Activated T-helper 1 cell treated with anti-CD3 and anti-CD28 coated beads, Interleukin-12 subunit alpha, Interleukin-12 subunit beta, Interleukin-2, Interleukin-4 antibody, amounts not matched to agents 30 ng/mL and 10 ng/mL and 1 ng/mL, durations not matched to agents 14 hours and 24 hours and 36 hours (primary cell): ENCODE data around the gene QTRT2. TPM values are rescaled to one million over a fixed set of nuclear protein-coding genes. Genes with fewer than 3 reads are reported as not detected.

Source experiments
- DNase-seq: peaks from one replicate; pipeline ENCODE4 v3.0.0; 2021; ENCODE audit warnings: low spot score
- H3K27ac Mint-ChIP-seq: one replicate; pipeline ENCODE4 v1.8.0; 2021; ENCODE audit warnings: mild to moderate bottlenecking, mixed read lengths
- H3K27me3 Mint-ChIP-seq: one replicate; pipeline ENCODE4 v1.8.0; 2022; ENCODE audit warnings: mild to moderate bottlenecking, moderate library complexity, mixed read lengths; ENCODE audit not compliant: insufficient read depth
- H3K36me3 Mint-ChIP-seq: one replicate; pipeline ENCODE4 v1.8.0; 2021; ENCODE audit warnings: low read depth, mixed read lengths
- H3K4me1 Mint-ChIP-seq: one replicate; pipeline ENCODE4 v1.8.0; 2021; ENCODE audit warnings: low read depth, mixed read lengths
- H3K4me3 Mint-ChIP-seq: one replicate; pipeline ENCODE4 v1.8.0; 2021; ENCODE audit warnings: mild to moderate bottlenecking, moderate library complexity, mixed read lengths
- H3K9me3 Mint-ChIP-seq: one replicate; pipeline ENCODE4 v1.8.0; 2021; ENCODE audit warnings: mixed read lengths
- intact Hi-C: fragments of 100-400 bp; cut with micrococcal nuclease; formaldehyde crosslinking; loops from one replicate; pipeline ENCODE4 v1.15.1; 2024
- total RNA-seq: library from RNA; stranded (reverse); gene quantifications from 2 replicates; pipeline ENCODE4 v1.2.3, GENCODE V29; 2022

The QTRT2 gene
- total RNA-seq, 1 donor from 2014 or later, result 54.9 TPM

DNA sequence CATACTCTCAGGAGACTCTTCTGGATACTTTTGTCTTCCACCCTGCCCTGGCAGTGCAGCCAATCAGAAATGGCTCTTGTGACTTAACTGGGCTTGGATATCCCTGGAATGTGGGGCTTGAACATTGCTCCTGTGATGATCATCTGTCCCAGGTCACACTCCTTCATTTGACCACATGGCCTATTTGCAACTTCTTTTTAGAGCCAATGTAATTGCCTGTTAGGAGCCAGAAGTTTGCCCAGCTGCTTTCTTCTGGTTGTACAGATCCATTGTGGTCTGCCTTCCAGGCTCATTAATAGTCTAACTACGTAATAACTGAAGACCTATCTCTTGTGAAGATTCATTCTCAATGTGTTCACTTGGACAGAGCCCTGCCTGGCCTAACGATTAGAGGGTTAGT is 29.8 kb downstream of the QTRT2 start:
- peaks cover 33% of the 10 kb centered on the region for H3K36me3 Mint-ChIP-seq

DNA sequence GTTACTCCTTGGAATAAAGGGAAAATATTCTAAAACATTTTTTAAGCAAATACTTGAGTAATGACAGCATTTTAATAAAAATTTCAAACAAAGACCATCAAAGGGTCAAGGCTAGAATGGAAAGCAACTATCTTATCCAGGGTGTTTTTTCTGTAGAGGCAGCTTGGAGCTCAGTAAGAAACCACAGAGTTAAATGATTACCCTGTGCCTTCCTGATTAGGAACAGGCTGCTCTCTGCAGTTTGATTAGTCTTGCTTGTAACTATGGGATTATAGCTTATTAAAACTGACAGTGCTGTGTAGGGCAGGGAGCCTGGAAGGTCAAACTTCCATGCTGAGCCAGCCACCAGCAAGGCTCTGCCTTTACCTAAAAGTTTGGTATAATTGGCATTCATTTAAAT is 33.1 kb downstream of the QTRT2 start:
- peaks cover 6% of the 10 kb centered on the region for H3K27me3 Mint-ChIP-seq
- H3K36me3 Mint-ChIP-seq, result peaks cover 23% of the 10 kb centered on the region
- H3K4me1 Mint-ChIP-seq, result no peaks in the 10 kb centered on the region
- no peaks in the 10 kb centered on the region for H3K9me3 Mint-ChIP-seq
- no peak overlapping the region for H3K4me3 Mint-ChIP-seq
- no peak for DNase-seq
- intact Hi-C loops, result no loop called here
- no peak overlapping the region for H3K27ac Mint-ChIP-seq

More for the DNA sequence above, 29.8 kb downstream of the QTRT2 start:
- no peak for DNase-seq
- H3K27me3 Mint-ChIP-seq, result no peaks in the 10 kb centered on the region
- no peak overlapping the region for H3K27ac Mint-ChIP-seq
- intact Hi-C loops, result no loop called here
- H3K9me3 Mint-ChIP-seq, result no peaks in the 10 kb centered on the region
- H3K4me3 Mint-ChIP-seq, result no peak overlapping the region
- no peaks in the 10 kb centered on the region for H3K4me1 Mint-ChIP-seq

DNA sequence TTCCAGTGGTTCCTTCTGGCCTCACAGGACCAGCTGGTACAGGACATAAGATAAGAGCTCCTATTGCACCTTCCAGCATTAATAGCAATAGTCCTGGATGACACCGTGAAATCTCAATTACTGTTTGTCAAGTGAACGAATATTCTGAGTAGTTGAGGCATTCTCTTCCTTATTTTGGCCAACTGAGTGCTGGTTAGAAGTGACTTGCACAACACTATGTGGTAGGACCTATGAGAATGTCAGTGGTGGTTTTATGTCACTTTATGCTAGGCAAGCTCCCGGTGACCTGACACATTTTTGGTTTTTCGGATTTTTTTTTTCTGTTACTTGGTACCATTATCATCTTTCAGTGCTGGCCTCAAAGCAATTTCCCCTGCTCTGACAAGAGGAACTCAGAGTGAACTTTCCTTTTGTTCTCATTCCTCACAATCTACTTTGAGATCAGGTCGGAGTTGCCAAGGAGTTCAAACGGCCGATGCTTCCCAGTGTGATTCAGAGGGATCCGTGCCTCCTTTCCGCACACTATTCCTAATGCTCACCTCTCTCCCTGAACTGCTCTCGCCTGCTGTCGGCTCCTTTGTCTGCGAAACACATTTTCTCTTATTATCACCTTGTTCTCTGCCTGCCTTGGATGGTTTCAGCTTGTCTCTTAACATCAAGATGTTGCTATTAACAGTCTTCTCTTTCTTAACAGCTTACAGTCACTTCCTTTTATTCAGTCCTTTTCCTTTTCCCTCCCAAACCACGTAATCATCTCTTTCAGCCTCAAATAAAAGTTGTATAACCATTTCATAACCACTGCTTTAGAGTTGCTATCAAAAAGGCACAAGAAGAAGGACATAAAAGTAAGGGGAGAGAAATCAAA is 35.8 kb downstream of the QTRT2 start:
- H3K4me1 Mint-ChIP-seq, result no peaks in the 10 kb centered on the region
- H3K27me3 Mint-ChIP-seq, result peaks cover 8% of the 10 kb centered on the region
- DNase-seq, result no peak
- H3K27ac Mint-ChIP-seq, result no peak overlapping the region
- intact Hi-C loops, result no loop called here
- no peak overlapping the region for H3K4me3 Mint-ChIP-seq
- peaks cover 8% of the 10 kb centered on the region for H3K36me3 Mint-ChIP-seq
- H3K9me3 Mint-ChIP-seq, result no peaks in the 10 kb centered on the region

GRCh38 chr3:114093016-114093380 is 36.5 kb downstream of the QTRT2 start:
- no peak overlapping the region for H3K27ac Mint-ChIP-seq
- H3K9me3 Mint-ChIP-seq, result no peaks in the 10 kb centered on the region
- no peaks in the 10 kb centered on the region for H3K4me1 Mint-ChIP-seq
- H3K36me3 Mint-ChIP-seq, result peaks cover 2% of the 10 kb centered on the region
- peaks cover 8% of the 10 kb centered on the region for H3K27me3 Mint-ChIP-seq
- intact Hi-C loops, result no loop called here
- no peak overlapping the region for H3K4me3 Mint-ChIP-seq
- no peak for DNase-seq

GRCh38 chr3:114093596-114093995 is 37.1 kb downstream of the QTRT2 start:
- Mint-ChIP-seq H3K27me3 (peaks cover 8% of the 10 kb centered on the region), H3K27ac (no peak overlapping the region)

DNA sequence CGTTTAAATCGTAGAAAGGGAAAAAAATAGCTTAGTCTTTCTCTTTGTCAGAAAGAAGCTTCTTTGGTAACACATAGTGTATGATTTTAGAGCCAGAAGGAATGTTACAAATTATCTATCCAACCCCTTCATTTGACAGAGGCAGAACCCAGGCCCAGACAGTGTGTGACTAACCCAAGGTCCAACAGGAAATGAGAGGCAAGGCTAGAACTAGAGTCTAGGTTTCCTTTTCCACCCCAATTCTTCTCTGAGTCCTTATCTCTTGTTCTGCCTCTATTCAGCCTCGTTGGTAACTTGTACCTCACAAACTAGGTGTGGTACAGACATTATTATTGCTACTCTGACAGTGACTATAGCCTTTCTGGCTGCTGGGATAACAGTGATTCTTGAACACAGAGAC is 39.3 kb downstream of the QTRT2 start:
- Mint-ChIP-seq H3K27me3 (peaks cover 11% of the 10 kb centered on the region), H3K9me3 (no peaks in the 10 kb centered on the region), H3K36me3 (no peaks in the 10 kb centered on the region), H3K27ac (no peak overlapping the region), H3K4me3 (no peak overlapping the region), H3K4me1 (no peaks in the 10 kb centered on the region)
- intact Hi-C loops, result no loop called here
- DNase-seq, result no peak

More at GRCh38 chr3:114093596-114093995, 37.1 kb downstream of the QTRT2 start:
- Mint-ChIP-seq H3K36me3 (peaks cover under 1% of the 10 kb centered on the region), H3K4me1 (no peaks in the 10 kb centered on the region), H3K4me3 (no peak overlapping the region), H3K9me3 (no peaks in the 10 kb centered on the region)
- no peak for DNase-seq
- intact Hi-C loops, result no loop called here

DNA sequence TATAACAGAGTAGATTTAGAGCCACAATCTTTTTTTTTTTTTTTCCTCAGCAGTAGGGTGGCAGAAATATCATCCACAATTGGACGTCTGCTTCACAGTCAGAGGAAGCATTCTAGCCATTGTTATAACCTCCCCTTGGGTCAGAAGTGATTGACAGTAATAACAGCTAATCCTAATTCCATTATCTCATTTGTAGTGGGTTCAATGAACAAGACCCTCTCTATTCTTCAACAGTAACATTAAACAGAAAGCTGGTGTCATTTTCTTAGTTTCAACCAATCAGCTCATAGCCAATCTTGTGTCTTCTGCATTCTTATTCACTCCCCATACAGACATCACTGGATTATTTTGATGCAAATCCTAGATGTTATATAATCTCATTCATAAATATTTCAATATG is 44.6 kb downstream of the QTRT2 start:
- DNase-seq, result no peak
- H3K27me3 Mint-ChIP-seq, result peaks cover 10% of the 10 kb centered on the region
- H3K36me3 Mint-ChIP-seq, result no peaks in the 10 kb centered on the region
- H3K9me3 Mint-ChIP-seq, result no peaks in the 10 kb centered on the region
- intact Hi-C loops, result no loop called here
- H3K4me1 Mint-ChIP-seq, result no peaks in the 10 kb centered on the region
- H3K27ac Mint-ChIP-seq, result no peak overlapping the region
- no peak overlapping the region for H3K4me3 Mint-ChIP-seq

- intact Hi-C loops, result no loop called here
- H3K27ac Mint-ChIP-seq, result no peak overlapping the region
- no peaks in the 10 kb centered on the region for H3K9me3 Mint-ChIP-seq
Observed at GRCh38 chr3:114103181-114103580, 46.6 kb downstream of the QTRT2 start.

GRCh38 chr3:114103858-114104257 is 47.3 kb downstream of the QTRT2 start:
- intact Hi-C loops, result no loop called here
- peaks cover 8% of the 10 kb centered on the region for H3K27me3 Mint-ChIP-seq

More at GRCh38 chr3:114103181-114103580, 46.6 kb downstream of the QTRT2 start:
- no peak for DNase-seq
- H3K36me3 Mint-ChIP-seq, result no peaks in the 10 kb centered on the region
- H3K27me3 Mint-ChIP-seq, result peaks cover 8% of the 10 kb centered on the region
- H3K4me3 Mint-ChIP-seq, result no peak overlapping the region
- H3K4me1 Mint-ChIP-seq, result no peaks in the 10 kb centered on the region

GRCh38 chr3:114104414-114104813 is 47.9 kb downstream of the QTRT2 start:
- Mint-ChIP-seq H3K4me3 (no peak overlapping the region), H3K9me3 (no peaks in the 10 kb centered on the region), H3K27ac (no peak overlapping the region), H3K4me1 (no peaks in the 10 kb centered on the region), H3K27me3 (peaks cover 8% of the 10 kb centered on the region), H3K36me3 (no peaks in the 10 kb centered on the region)
- intact Hi-C loops, result no loop called here
- no peak for DNase-seq

More at GRCh38 chr3:114103858-114104257, 47.3 kb downstream of the QTRT2 start:
- Mint-ChIP-seq H3K9me3 (no peaks in the 10 kb centered on the region), H3K27ac (no peak overlapping the region), H3K4me3 (no peak overlapping the region), H3K36me3 (no peaks in the 10 kb centered on the region), H3K4me1 (no peaks in the 10 kb centered on the region)
- no peak for DNase-seq

GRCh38 chr3:114108137-114108536 is 51.6 kb downstream of the QTRT2 start:
- intact Hi-C loops, result no loop called here
- Mint-ChIP-seq H3K9me3 (no peaks in the 10 kb centered on the region), H3K27me3 (peaks cover 3% of the 10 kb centered on the region), H3K36me3 (no peaks in the 10 kb centered on the region), H3K4me3 (no peak overlapping the region), H3K4me1 (no peaks in the 10 kb centered on the region), H3K27ac (no peak overlapping the region)
- DNase-seq, result no peak

DNA sequence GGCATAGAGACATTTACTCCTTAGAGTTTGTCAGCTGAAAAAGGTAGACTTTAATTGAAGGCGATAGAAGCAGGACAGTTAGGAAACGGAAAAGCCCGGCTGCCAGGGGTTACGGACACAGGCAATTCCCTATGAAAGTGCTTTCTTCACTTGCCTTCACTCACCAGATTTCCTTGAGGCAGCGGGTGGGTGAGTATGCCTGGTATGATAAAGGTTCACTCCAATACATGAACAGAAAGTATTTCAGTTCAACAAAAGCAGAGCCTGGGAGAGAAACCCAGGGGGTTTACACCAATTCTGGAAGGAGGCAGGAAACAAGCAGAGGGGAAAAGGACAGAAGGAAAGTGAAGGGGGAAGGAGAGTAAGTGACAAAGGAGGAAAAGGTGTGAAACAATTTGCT is 53.9 kb downstream of the QTRT2 start:
- Mint-ChIP-seq H3K36me3 (no peaks in the 10 kb centered on the region), H3K27me3 (peaks cover 1% of the 10 kb centered on the region), H3K27ac (no peak overlapping the region), H3K9me3 (no peaks in the 10 kb centered on the region), H3K4me3 (no peak overlapping the region), H3K4me1 (no peaks in the 10 kb centered on the region)
- intact Hi-C loops, result no loop called here
- DNase-seq, result no peak

GRCh38 chr3:114111060-114111770 is 54.7 kb downstream of the QTRT2 start:
- H3K27me3 Mint-ChIP-seq, result no peaks in the 10 kb centered on the region
- H3K4me1 Mint-ChIP-seq, result no peaks in the 10 kb centered on the region
- no peaks in the 10 kb centered on the region for H3K36me3 Mint-ChIP-seq
- H3K4me3 Mint-ChIP-seq, result no peak overlapping the region
- no peak for DNase-seq
- H3K27ac Mint-ChIP-seq, result no peak overlapping the region
- H3K9me3 Mint-ChIP-seq, result no peaks in the 10 kb centered on the region
- intact Hi-C loops, result no loop called here
